K562 (cell line): ENCODE measurements around the gene CD164L2. TPM values are rescaled to one million over a fixed set of nuclear protein-coding genes. Genes with fewer than 3 reads are reported as not detected.

Experiments
- CBX8 ChIP-seq: fragments of 200-600 bp; sonication (generic); IDR thresholded peaks from 2 replicates; pipeline ENCODE4 v1.6.1; 2012; ENCODE audit warnings: borderline replicate concordance, mixed run types, low read depth, mild to moderate bottlenecking, moderate library complexity, mixed read lengths, low read length, control low read depth, inconsistent platforms; ENCODE audit not compliant: poor library complexity, severe bottlenecking; ENCODE audit errors: extremely low read depth
- ELF4 ChIP-seq: fragments of 450-650 bp; formaldehyde crosslinking; IDR thresholded peaks from 2 replicates; pipeline ENCODE4 v1.4.0; 2022; ENCODE audit warnings: missing genetic modification characterization
- FOXK1 ChIP-seq: sonication (generic); formaldehyde crosslinking; IDR thresholded peaks from 2 replicates; pipeline ENCODE4 v1.8.0; 2022; ENCODE audit warnings: missing genetic modification reagents, mild to moderate bottlenecking, borderline replicate concordance
- KDM5B ChIP-seq: fragments of 200-600 bp; sonication (generic); IDR thresholded peaks from 2 replicates; pipeline ENCODE4 v1.6.1; 2012; ENCODE audit warnings: low read depth, mild to moderate bottlenecking, moderate library complexity, low read length, control low read depth, inconsistent platforms; ENCODE audit not compliant: insufficient replicate concordance
- MYC ChIP-seq, 2 experiments: fragments of 250-450 bp in 1 of 2; sonication (Bioruptor Pico) in 1 of 2; IDR thresholded peaks; 2 replicates each; pipeline versions ENCODE4 v1.5.1 to v1.6.1; 2012 to 2021; ENCODE audit warnings: low read depth in 2 of 2, borderline replicate concordance in 1 of 2, improper control_type of control experiment in 1 of 2, low read length in 1 of 2, mild to moderate bottlenecking in 1 of 2, moderate library complexity in 1 of 2
- NONO ChIP-seq, 2 experiments: fragments of 200-400 bp in 1 of 2; fragments of 450-650 bp in 1 of 2; formaldehyde crosslinking in 1 of 2; IDR thresholded peaks; 2 replicates each; pipeline ENCODE4 v1.6.1; 2017; ENCODE audit warnings: low read depth in 2 of 2, mild to moderate bottlenecking in 2 of 2, moderate library complexity in 2 of 2, low read length in 1 of 2
- PHF8 ChIP-seq: fragments of 200-600 bp; sonication (generic); IDR thresholded peaks from 2 replicates; pipeline ENCODE4 v1.6.1; 2012; ENCODE audit warnings: mixed run types, mild to moderate bottlenecking, inconsistent platforms, low read length, moderate library complexity, borderline replicate concordance
- SNIP1 ChIP-seq: fragments of 450-650 bp; IDR thresholded peaks from 2 replicates; pipeline ENCODE4 v1.7.1; 2017; ENCODE audit warnings: low read depth, mild to moderate bottlenecking
- STAT5B ChIP-seq: fragments of 250-450 bp; sonication (Bioruptor Pico); IDR thresholded peaks from 2 replicates; pipeline ENCODE4 v1.8.0; 2021; ENCODE audit warnings: mild to moderate bottlenecking, inconsistent platforms
- TRIM28 ChIP-seq: fragments of 450-650 bp; IDR thresholded peaks from 2 replicates; pipeline ENCODE4 v1.6.1; 2017
- XRCC4 ChIP-seq: IDR thresholded peaks from one replicate; pipeline ENCODE4 v1.6.1; 2011; ENCODE audit not compliant: insufficient read depth, insufficient read length; ENCODE audit errors: extremely low read depth
- ZNF224 ChIP-seq: sonication (generic); formaldehyde crosslinking; IDR thresholded peaks from 2 replicates; pipeline ENCODE4 v1.8.0; 2022; ENCODE audit warnings: mild to moderate bottlenecking, missing genetic modification reagents
- ZNF57 ChIP-seq: fragments of 450-650 bp; formaldehyde crosslinking; IDR thresholded peaks from 2 replicates; pipeline ENCODE4 v1.4.0; 2020; ENCODE audit warnings: mild to moderate bottlenecking, moderate library complexity
- polyA plus RNA-seq, 8 experiments: library from polyadenylated mRNA; depleted of rRNA in 4 of 8; stranded (reverse) in 5 of 8; unstranded in 3 of 8; fragments of >200 nt; fragmentation: Nextera tagmentation in 2 of 8; fragmentation: Illumina TruSeq in 1 of 8; extraction: Ambion mirVana in 2 of 8; extraction: Trizol in 1 of 8; gene quantifications; 2 replicates each; pipeline versions ENCODE4 v1.2.1 to v1.2.3, GENCODE V29; 2011 to 2014; ENCODE audit warnings: inconsistent platforms in 1 of 8, missing spikeins in 1 of 8
- total RNA-seq, 7 experiments: library from RNA; depleted of rRNA in 6 of 7; stranded (reverse); fragments of >200 nt in 6 of 7; fragmentation: Illumina TruSeq in 2 of 7; extraction: Trizol in 2 of 7; gene quantifications; 2 replicates each; pipeline versions ENCODE4 v1.2.1 to v1.2.3, GENCODE V29; 2011 to 2021; ENCODE audit warnings: low replicate concordance in 1 of 7
- TF ChIP-seq, protein P1 (sequence below), 2 experiments: fragments of 450-650 bp; formaldehyde crosslinking in 1 of 2; IDR thresholded peaks; 2 replicates each; pipeline versions ENCODE4 v1.4.0 to v1.6.1; 2014 to 2020; ENCODE audit warnings: mild to moderate bottlenecking in 2 of 2, borderline replicate concordance in 1 of 2, low read depth in 1 of 2
- TF ChIP-seq, protein P2 (sequence below): sonication (generic); formaldehyde crosslinking; IDR thresholded peaks from 2 replicates; pipeline ENCODE4 v1.8.1; 2022; ENCODE audit warnings: missing genetic modification reagents
- TF ChIP-seq, protein P3 (sequence below): sonication (generic); formaldehyde crosslinking; IDR thresholded peaks from 2 replicates; pipeline ENCODE4 v1.5.0; 2020; ENCODE audit warnings: missing genetic modification reagents

The CD164L2 gene
- total and polyA plus RNA-seq, 9 of the 15 experiments (the other 6 are each of a cell fraction or from before 2014, with no cell fraction given), result 0.08 to 0.92 (median 0.38) TPM; not detected in 1

DNA sequence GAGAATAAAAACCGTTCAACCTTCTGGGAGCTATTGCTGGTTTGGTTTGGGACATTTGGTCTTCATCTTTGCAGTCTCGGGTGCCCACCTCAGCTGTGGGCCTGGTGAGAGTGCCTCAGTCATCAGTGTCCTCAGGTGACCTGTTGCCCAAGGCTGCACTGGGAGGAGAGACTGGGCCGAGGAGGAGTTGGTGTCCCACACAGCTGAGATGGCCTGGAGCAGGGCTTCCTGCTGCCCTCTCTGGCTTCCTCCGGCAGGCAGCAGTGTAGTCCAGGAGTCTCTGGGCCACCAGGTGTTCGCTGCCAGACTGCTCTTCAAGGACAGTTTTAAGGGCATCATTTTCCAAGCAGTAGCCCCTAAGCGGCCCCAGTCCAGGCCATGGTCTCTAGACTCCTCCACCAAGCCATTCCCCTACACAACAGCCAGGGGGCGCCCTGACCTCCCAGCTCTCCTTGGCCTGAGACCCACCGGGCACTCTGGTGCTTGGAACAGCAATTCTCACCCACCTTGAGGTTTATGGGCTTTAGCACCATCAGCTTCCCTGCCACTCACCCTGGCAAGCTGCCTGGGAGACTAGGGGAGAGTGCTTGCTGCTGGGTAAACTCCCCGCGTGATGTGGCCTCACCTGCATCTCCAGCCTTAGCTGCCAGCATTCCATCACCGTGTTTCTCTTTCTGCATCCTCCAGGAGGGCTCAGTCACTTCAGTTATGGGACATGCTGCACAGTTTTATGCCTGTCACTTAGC, 50.4 kb downstream of the CD164L2 start (continued):
- TF ChIP-seq, protein P1, sequence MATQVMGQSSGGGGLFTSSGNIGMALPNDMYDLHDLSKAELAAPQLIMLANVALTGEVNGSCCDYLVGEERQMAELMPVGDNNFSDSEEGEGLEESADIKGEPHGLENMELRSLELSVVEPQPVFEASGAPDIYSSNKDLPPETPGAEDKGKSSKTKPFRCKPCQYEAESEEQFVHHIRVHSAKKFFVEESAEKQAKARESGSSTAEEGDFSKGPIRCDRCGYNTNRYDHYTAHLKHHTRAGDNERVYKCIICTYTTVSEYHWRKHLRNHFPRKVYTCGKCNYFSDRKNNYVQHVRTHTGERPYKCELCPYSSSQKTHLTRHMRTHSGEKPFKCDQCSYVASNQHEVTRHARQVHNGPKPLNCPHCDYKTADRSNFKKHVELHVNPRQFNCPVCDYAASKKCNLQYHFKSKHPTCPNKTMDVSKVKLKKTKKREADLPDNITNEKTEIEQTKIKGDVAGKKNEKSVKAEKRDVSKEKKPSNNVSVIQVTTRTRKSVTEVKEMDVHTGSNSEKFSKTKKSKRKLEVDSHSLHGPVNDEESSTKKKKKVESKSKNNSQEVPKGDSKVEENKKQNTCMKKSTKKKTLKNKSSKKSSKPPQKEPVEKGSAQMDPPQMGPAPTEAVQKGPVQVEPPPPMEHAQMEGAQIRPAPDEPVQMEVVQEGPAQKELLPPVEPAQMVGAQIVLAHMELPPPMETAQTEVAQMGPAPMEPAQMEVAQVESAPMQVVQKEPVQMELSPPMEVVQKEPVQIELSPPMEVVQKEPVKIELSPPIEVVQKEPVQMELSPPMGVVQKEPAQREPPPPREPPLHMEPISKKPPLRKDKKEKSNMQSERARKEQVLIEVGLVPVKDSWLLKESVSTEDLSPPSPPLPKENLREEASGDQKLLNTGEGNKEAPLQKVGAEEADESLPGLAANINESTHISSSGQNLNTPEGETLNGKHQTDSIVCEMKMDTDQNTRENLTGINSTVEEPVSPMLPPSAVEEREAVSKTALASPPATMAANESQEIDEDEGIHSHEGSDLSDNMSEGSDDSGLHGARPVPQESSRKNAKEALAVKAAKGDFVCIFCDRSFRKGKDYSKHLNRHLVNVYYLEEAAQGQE (IDR thresholded peaks at IDR 0.05; ENCODE audit: borderline replicate concordance), result peak; percentile 71
- TF ChIP-seq, protein P1 (CRISPR knock-in tag; IDR thresholded peaks at IDR 0.05; ENCODE audit: low read depth), result no peak
- TF ChIP-seq FOXK1, result no peak
- no peak for TF ChIP-seq XRCC4
- TF ChIP-seq SNIP1, result no peak
- TF ChIP-seq NONO (IDR thresholded peaks at IDR 0.05; ENCODE audit: low read depth in 2 of 2, low read length in 1 of 2), result no peak
- no peak for TF ChIP-seq ZNF224
- no peak for TF ChIP-seq ELF4 (CRISPR knock-in tag)
- TF ChIP-seq PHF8, result no peak
- TF ChIP-seq KDM5B, result no peak
- TF ChIP-seq TRIM28, result no peak
- TF ChIP-seq, protein P2, sequence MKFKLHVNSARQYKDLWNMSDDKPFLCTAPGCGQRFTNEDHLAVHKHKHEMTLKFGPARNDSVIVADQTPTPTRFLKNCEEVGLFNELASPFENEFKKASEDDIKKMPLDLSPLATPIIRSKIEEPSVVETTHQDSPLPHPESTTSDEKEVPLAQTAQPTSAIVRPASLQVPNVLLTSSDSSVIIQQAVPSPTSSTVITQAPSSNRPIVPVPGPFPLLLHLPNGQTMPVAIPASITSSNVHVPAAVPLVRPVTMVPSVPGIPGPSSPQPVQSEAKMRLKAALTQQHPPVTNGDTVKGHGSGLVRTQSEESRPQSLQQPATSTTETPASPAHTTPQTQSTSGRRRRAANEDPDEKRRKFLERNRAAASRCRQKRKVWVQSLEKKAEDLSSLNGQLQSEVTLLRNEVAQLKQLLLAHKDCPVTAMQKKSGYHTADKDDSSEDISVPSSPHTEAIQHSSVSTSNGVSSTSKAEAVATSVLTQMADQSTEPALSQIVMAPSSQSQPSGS (CRISPR knock-in tag), result no peak
- no peak for TF ChIP-seq MYC (IDR thresholded peaks at IDR 0.05; ENCODE audit: low read depth, low read length)
- TF ChIP-seq MYC (CRISPR knock-in tag; IDR thresholded peaks at IDR 0.05; ENCODE audit: borderline replicate concordance, low read depth), result no peak
- TF ChIP-seq ZNF57 (CRISPR knock-in tag), result no peak
- TF ChIP-seq STAT5B (CRISPR knock-in tag), result no peak
- TF ChIP-seq, protein P3, sequence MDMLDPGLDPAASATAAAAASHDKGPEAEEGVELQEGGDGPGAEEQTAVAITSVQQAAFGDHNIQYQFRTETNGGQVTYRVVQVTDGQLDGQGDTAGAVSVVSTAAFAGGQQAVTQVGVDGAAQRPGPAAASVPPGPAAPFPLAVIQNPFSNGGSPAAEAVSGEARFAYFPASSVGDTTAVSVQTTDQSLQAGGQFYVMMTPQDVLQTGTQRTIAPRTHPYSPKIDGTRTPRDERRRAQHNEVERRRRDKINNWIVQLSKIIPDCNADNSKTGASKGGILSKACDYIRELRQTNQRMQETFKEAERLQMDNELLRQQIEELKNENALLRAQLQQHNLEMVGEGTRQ, result no peak
- no peak for TF ChIP-seq CBX8
